Measurements from ENCODE around the gene BOD1L2. TPM values are rescaled to one million over a fixed set of nuclear protein-coding genes. Genes with fewer than 3 reads are reported as not detected.

Gene BOD1L2
- not detected for polyA plus RNA-seq (2012; ENCODE audit: insufficient read depth, insufficient read length, low read depth)

GRCh38 chr18:57146956-57147636 lies at the start of gene BOD1L2:
Gene BOD1L2 (plus strand): TSS chr18:57147087. CDS start chr18:57147313, 226 bp downstream.
- Histone ChIP-seq H3K4me3 (ENCODE audit: low read depth, low read length) (no peak within 1 kb of the TSS), H3K9me3 (no peaks in the 10 kb centered on the region), H3K36me3 (no peaks in the 10 kb centered on the region), H3K27me3 (no peaks in the 10 kb centered on the region), H3K4me1 (peaks cover 13% of the 10 kb centered on the region)
- no peak for TF ChIP-seq CTCF (IDR thresholded peaks at IDR 0.05; ENCODE audit: low read depth, low read length)
- DNase-seq: no peak

- Histone ChIP-seq H3K9me3 (no peaks in the 10 kb centered on the region; the same call in 1 of the 2 replicates), H3K4me3 (ENCODE audit: low read depth, low read length) (no peak overlapping the region), H3K36me3 (no peaks in the 10 kb centered on the region), H3K27me3 (no peaks in the 10 kb centered on the region), H3K4me1 (no peaks in the 10 kb centered on the region; the same call in none of the 2 replicates)
- DNase-seq: no peak
- TF ChIP-seq CTCF (IDR thresholded peaks at IDR 0.05; ENCODE audit: low read depth, low read length): no peak
These were observed 39.6 kb upstream of the BOD1L2 start for GRCh38 chr18:57107140-57107832.

GRCh38 chr18:57110290-57110689 lies 36.6 kb upstream of the BOD1L2 start:
- no peak for TF ChIP-seq CTCF (IDR thresholded peaks at IDR 0.05; ENCODE audit: low read depth, low read length)
- Histone ChIP-seq H3K4me1 (no peaks in the 10 kb centered on the region; the same call in none of the 2 replicates), H3K9me3 (no peaks in the 10 kb centered on the region), H3K27me3 (no peaks in the 10 kb centered on the region), H3K36me3 (no peaks in the 10 kb centered on the region), H3K4me3 (ENCODE audit: low read depth, low read length) (no peak overlapping the region)
- no peak for DNase-seq

- no peak for TF ChIP-seq CTCF (IDR thresholded peaks at IDR 0.05; ENCODE audit: low read depth, low read length)
- Histone ChIP-seq H3K36me3 (no peaks in the 10 kb centered on the region), H3K4me1 (no peaks in the 10 kb centered on the region; the same call in 1 of the 2 replicates), H3K27me3 (no peaks in the 10 kb centered on the region), H3K4me3 (ENCODE audit: low read depth, low read length) (no peak overlapping the region), H3K9me3 (no peaks in the 10 kb centered on the region)
- DNase-seq: no peak
These were observed 33.0 kb upstream of the BOD1L2 start for GRCh38 chr18:57113799-57114420.

GRCh38 chr18:57116598-57117132 lies 30.2 kb upstream of the BOD1L2 start:
- no peaks in the 10 kb centered on the region; the same call in 1 of the 2 replicates for H3K4me1 ChIP-seq
- TF ChIP-seq CTCF (IDR thresholded peaks at IDR 0.05; ENCODE audit: low read depth, low read length): no peak
- no peak overlapping the region for H3K4me3 ChIP-seq (ENCODE audit: low read depth, low read length)
- no peaks in the 10 kb centered on the region for H3K9me3 ChIP-seq
- no peaks in the 10 kb centered on the region for H3K36me3 ChIP-seq
- H3K27me3 ChIP-seq: no peaks in the 10 kb centered on the region
- no peak for DNase-seq
